GM19023 (cell line): ENCODE results near the gene DNAH3.
"Not testable (repeated sequence)": the region's sequence is repeated elsewhere in the genome, so short reads cannot be mapped to it uniquely, and the experiment has no call there.

Experiments
- ATAC-seq: cut with Tn5 transposase; IDR thresholded peaks from one replicate; pipeline ENCODE4 v1.9.1; 2021; ENCODE audit warnings: mild to moderate bottlenecking, moderate library complexity; ENCODE audit not compliant: unreplicated experiment

DNAH3 gene

DNA sequence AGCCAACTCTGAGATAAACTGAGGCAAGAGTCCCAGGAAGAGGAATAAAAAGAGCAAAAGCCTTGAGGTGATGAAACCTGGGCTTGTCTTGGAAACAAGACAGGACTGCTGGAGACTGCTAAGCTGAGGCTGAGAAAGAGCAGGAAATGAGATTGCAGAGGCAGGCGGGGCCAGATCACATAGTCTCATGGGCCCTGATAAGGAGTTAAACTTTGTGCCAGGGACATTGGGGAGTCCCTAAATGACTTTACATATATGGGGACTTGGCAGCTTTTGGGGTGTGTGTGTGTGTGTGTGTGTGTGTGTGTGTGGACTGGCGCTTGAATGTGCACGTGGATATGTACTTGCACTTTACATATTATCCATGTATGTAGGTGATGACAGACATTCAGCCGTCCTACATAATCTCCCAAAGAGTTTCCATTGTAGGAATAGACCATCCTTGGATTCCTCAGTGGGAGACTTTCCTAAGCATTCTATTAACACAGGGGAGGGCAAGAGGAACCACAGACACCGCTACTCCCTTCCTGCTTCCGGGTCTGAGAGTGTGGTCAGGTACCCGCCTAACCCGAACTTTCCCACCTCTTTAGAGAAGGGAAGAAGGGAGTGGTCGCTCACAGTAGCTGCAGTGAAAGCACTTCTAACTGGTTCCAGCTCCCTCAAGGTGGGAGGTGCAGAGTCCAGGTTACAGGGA, 127.0 kb downstream of the DNAH3 start:
- ATAC-seq, result no peak

DNA sequence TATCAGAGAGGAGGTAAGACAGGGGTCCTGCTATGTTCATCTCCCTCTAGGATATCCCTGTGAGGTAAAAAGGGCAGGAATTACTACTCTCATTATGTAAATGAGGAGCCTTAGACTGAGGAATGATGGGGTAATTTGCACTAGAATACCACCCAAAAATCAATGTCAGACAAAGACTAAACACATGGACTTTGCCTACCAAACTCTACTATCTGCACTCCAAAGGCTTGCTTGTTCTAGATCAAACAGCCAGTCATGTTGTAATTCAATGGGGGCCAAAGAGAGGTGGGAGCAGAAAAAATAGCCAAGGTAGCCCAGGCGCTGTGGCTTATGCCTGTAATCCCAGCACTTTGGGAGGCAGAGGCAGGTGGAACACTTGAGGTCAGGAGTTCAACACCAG, 129.3 kb downstream of the DNAH3 start:
- ATAC-seq, result no peak

DNA sequence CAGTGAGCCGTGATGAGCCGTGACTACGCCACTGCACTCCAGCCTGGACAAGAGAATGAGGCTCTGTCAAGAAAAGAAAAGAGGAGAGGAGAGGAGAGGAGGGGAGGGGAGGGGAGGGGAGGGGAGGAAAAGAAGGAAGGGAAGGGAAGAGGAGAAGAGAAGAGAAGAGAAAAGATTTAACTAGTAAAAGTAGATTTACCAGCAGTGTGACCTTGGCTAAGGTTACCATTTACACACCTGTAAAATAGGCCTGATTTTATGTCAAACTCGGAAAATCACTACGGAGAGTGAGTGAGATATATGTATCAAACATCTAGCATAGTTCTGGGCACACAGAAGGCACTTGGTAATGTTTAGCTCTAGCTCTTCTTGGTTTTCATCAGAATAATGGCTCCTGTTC, 140.8 kb downstream of the DNAH3 start:
- no peak for ATAC-seq

DNA sequence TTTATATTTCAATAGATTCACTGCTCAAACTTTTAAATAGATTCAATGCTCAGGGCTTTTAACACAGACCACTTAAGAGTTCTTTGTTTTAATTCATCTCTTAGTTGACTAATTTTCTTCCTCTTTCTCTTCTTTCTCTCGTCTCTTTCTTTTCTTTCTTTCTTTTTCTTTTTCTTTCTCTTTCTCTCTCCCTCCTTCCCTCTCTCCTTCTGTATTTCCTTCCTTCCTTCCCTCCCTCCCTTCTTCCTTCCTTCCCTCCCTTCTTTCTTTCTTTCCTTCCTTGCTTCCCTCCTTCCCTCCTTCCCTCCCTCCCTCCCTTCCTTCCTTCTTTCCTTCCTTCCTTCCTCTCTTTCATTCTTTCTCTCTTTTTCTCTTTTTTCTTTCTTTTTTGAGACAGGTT, 145.6 kb downstream of the DNAH3 start:
- ATAC-seq, result no peak

- no peak for ATAC-seq
Observed at GRCh38 chr16:21001262-21001661, 149.4 kb downstream of the DNAH3 start.

DNA sequence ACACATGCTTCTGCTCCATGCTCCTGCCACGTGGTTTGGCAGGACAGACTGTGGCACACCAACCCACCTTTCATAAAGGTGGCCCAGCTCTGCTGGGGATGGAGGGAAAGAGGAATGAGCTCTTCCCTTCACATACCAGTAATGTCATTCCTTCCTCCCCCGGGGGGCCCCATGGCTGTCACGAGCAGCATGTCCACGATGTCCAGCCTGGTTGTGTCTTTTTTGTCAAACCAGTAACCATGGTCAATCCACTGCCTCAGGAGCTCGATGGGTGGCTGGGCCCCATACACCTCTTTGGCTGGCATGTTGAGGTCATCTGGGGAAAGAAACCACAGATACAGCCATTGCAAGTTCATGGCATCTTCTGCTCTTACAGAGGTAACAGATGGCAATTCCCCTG, 153.5 kb downstream of the DNAH3 start:
- ATAC-seq, result no peak

- no peak for ATAC-seq
Observed at GRCh38 chr16:20995711-20996110, 154.9 kb downstream of the DNAH3 start.

DNA sequence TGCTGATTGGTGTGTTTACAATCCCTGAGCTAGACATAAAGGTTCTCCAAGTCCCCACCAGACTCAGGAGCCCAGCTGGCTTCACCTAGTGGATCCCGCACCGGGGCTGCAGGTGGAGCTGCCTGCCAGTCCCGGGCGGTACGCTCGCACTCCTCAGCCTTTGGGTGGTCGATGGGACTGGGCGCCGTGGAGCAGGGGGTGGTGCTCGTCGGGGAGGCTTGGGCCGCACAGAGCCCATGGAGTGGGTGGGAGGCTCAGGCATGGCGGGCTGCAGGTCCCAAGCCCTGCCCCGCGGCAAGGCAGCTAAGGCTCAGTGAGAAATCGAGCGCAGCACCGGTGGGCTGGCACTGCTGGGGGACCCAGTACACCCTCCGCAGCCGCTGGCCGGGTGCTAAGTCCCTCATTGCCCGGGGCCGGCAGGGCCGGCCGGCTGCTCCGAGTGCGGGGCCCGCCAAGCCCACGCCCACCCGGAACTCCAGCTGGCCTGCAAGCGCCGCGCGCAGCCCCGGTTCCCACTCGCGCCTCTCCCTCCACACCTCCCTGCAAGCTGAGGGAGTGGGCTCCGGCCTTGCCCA, 161.1 kb downstream of the DNAH3 start:
- ATAC-seq, result not testable (repeated sequence)

DNA sequence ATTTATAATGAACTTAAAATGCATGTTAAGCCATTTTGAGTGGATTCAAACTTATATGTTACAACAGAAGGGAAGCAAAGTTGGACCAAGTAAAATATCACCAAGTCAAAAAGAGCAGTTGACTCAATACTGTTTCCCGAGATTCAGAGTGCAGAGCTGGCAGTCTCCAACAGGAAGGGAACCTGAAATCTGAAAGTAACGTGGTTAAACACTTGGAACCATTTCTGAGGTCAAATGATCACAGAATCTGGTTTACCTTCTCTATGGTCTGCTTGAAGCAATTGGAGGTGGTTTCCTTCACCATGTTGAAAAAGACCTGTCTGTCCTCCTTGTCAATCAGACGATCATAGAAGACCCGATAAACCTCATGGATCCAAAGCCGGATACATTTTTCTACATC, 163.6 kb downstream of the DNAH3 start:
- no peak for ATAC-seq

GRCh38 chr16:20984019-20984418, 166.6 kb downstream of the DNAH3 start:
- ATAC-seq, result no peak

- ATAC-seq, result no peak
Observed at GRCh38 chr16:20976576-20976975, 174.1 kb downstream of the DNAH3 start.

DNA sequence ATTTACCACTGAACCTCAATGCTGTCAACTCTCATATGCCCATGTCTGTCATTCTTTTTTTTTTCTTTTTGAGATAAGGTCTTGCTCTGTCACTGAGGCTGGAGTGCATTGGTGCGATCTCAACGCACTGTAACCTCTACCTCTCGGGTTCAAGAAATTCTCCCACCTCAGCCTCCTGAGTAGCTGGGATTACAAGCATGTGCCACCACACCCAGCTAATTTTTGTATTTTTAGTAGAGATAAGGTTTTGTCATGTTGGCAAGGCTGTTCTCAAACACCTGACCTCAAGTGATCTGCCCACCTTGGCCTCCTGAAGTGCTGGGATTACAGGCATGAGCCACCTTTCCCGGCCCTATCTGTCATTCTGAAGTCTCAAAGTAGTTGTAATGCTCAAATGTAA, 177.4 kb downstream of the DNAH3 start:
- not testable (repeated sequence) for ATAC-seq

DNA sequence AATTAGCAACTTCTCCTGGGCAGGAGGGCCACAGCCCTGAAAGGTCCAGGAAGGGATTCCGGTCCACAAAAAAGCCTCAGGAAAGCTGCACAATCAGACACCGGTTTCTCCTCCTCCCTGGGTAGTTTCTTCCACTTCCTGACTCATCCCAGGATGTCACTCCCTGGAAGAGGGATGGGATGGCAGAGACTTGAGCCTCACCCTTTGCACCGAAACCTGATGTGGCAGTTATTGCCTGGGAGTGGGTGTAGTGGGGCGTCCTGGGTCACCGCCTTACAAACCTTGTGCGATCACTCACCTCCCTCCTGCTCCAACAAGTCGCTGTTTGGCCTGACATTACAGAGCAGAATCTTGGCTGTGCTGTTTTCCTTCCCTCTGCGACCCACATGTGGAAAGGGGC, 179.2 kb downstream of the DNAH3 start:
- no peak for ATAC-seq

DNA sequence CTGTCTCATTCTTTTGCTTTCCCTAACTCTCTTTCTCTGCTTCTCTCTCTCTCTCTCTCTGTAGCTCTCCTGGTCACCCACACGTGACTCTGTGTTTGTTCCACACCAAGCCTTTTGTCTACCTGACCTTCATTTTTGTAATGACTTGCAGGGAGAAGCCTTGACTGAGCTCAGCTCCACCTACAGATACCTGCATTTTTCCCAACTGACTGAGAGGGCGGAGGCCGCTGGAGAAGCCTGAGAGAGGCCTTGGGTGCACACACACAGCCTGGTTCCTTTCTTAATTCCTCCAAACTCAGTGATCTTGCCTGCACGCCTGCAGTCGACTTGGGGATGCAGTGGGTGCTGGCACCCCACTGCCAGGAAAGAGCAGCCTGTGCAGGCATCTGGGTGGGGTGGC, 181.3 kb downstream of the DNAH3 start:
- ATAC-seq, result no peak

GRCh38 chr16:20968765-20969164, 181.9 kb downstream of the DNAH3 start:
- no peak for ATAC-seq

- no peak for ATAC-seq
Observed at GRCh38 chr16:20960899-20961298, 189.7 kb downstream of the DNAH3 start.

- no peak for ATAC-seq
Observed at GRCh38 chr16:20957153-20957552, 193.5 kb downstream of the DNAH3 start.

GRCh38 chr16:20956319-20956718, 194.3 kb downstream of the DNAH3 start:
- no peak for ATAC-seq

DNA sequence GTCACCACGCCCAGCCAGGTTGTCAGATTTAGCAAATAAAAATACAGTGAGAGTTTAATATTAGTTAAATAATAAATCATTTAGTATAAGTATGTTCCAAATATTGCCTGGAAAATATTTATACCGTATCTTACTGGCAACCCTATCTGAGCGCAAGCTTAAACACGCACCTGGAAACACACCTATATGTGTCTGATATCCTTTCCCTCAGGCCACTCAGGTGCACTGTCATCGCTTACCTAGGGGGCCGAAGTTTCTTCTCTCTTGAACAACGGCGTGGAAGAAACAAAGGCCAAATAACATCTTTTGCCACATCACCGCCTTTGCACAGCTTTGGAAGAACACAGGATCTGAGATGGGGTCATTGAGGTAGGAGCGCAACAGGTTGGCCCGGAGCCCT, 196.1 kb downstream of the DNAH3 start:
- no peak for ATAC-seq

- no peak for ATAC-seq
Observed at GRCh38 chr16:20952139-20952920, 198.3 kb downstream of the DNAH3 start.

- ATAC-seq, result no peak
Observed at GRCh38 chr16:20950294-20950693, 200.4 kb downstream of the DNAH3 start.

- no peak for ATAC-seq
Observed at GRCh38 chr16:20949660-20950059, 201.0 kb downstream of the DNAH3 start.
